Liver (tissue), 9 donors: ENCODE results near the gene SCLY. TPM values are rescaled to one million over a fixed set of nuclear protein-coding genes. Genes with fewer than 3 reads are reported as not detected.

Experiments used
- DNase-seq: peaks from one replicate; pipeline ENCODE4 v3.0.0-alpha.2; 2017; ENCODE audit warnings: low spot score
- H3K27ac ChIP-seq, 2 donors: one replicate each; pipeline ENCODE4 v1.7.0; 2013; ENCODE audit warnings: inconsistent platforms in 2 of 2, low read length in 2 of 2, control low read depth in 1 of 2, low read depth in 1 of 2, mild to moderate bottlenecking in 1 of 2
- H3K27me3 ChIP-seq, 4 donors: one replicate each; pipeline versions ENCODE4 v1.6.1 to v1.7.0; 2013; ENCODE audit warnings: low read length in 3 of 4, inconsistent platforms in 1 of 4, mild to moderate bottlenecking in 1 of 4, moderate library complexity in 1 of 4; ENCODE audit not compliant: control insufficient read depth in 4 of 4, insufficient read depth in 4 of 4
- H3K36me3 ChIP-seq, 4 donors: one replicate each; pipeline versions ENCODE4 v1.6.1 to v1.7.0; 2013; ENCODE audit warnings: low read length in 3 of 4, mild to moderate bottlenecking in 3 of 4, low read depth in 1 of 4, moderate library complexity in 1 of 4; ENCODE audit not compliant: control insufficient read depth in 4 of 4, insufficient read depth in 3 of 4
- H3K4me1 ChIP-seq, 4 donors: one replicate each; pipeline versions ENCODE4 v1.6.1 to v1.7.0; 2013; ENCODE audit warnings: low read length in 3 of 4, mild to moderate bottlenecking in 3 of 4, moderate library complexity in 1 of 4; ENCODE audit not compliant: control insufficient read depth in 4 of 4, insufficient read depth in 4 of 4
- H3K4me3 ChIP-seq, 3 donors: one replicate each; pipeline versions ENCODE4 v1.6.1 to v1.7.0; 2013; ENCODE audit warnings: low read length in 3 of 3, control low read depth in 1 of 3, low read depth in 1 of 3, mild to moderate bottlenecking in 1 of 3
- H3K9ac ChIP-seq, 2 donors: one replicate each; pipeline ENCODE4 v1.7.0; 2013; ENCODE audit warnings: low read length in 2 of 2, mild to moderate bottlenecking in 2 of 2, moderate library complexity in 2 of 2, control low read depth in 1 of 2, low read depth in 1 of 2
- H3K9me3 ChIP-seq, 4 donors: one replicate each; pipeline versions ENCODE4 v1.6.1 to v1.7.0; 2013; ENCODE audit warnings: low read length in 3 of 4; ENCODE audit not compliant: control insufficient read depth in 4 of 4
- EGR1 ChIP-seq, 2 donors: IDR thresholded peaks; 2 replicates each; pipeline ENCODE4 v1.6.1; 2016 to 2018; ENCODE audit warnings: antibody characterized with exemption in 2 of 2, low read depth in 2 of 2
- FOXA1 ChIP-seq: IDR thresholded peaks from 2 replicates; pipeline ENCODE4 v1.6.1; 2016; ENCODE audit warnings: antibody characterized with exemption
- FOXA2 ChIP-seq: IDR thresholded peaks from 2 replicates; pipeline ENCODE4 v1.6.1; 2016; ENCODE audit warnings: antibody characterized with exemption
- GABPA ChIP-seq, 2 donors: IDR thresholded peaks in 1 of 2; conservative IDR thresholded peaks in 1 of 2; 2 replicates each; pipeline ENCODE4 v1.6.1; 2016; ENCODE audit warnings: antibody characterized with exemption in 2 of 2, mild to moderate bottlenecking in 1 of 2, moderate library complexity in 1 of 2
- HNF4G ChIP-seq: IDR thresholded peaks from 2 replicates; pipeline ENCODE4 v1.6.1; 2016; ENCODE audit warnings: antibody characterized with exemption
- NR2F2 ChIP-seq: IDR thresholded peaks from 2 replicates; pipeline ENCODE4 v1.6.1; 2016; ENCODE audit warnings: antibody characterized with exemption
- RAD21 ChIP-seq, 2 donors: IDR thresholded peaks; 2 replicates each; pipeline ENCODE4 v1.6.1; 2016; ENCODE audit warnings: antibody characterized with exemption in 2 of 2, mild to moderate bottlenecking in 2 of 2
- REST ChIP-seq: IDR thresholded peaks from 2 replicates; pipeline ENCODE4 v1.6.1; 2016; ENCODE audit warnings: antibody characterized with exemption, mild to moderate bottlenecking
- RXRA ChIP-seq, 2 donors: IDR thresholded peaks; 2 replicates each; pipeline ENCODE4 v1.6.1; 2017 to 2018; ENCODE audit warnings: antibody characterized with exemption in 2 of 2, mild to moderate bottlenecking in 1 of 2
- SP1 ChIP-seq: IDR thresholded peaks from 2 replicates; pipeline ENCODE4 v1.6.1; 2018; ENCODE audit warnings: antibody characterized with exemption, mild to moderate bottlenecking
- TAF1 ChIP-seq: conservative IDR thresholded peaks from 2 replicates; pipeline ENCODE4 v1.6.1; 2016; ENCODE audit warnings: antibody characterized with exemption, mild to moderate bottlenecking
- WGBS: extraction: QIAGEN DNeasy Blood & Tissue Kit; methylation state at CpG from one replicate; pipeline ENCODE4 v1.1.7; 2013; 5-methylcytosine and 5-hydroxymethylcytosine counted together
- polyA plus RNA-seq, 2 donors: library from polyadenylated mRNA; stranded (reverse) in 1 of 2; unstranded in 1 of 2; fragments of 200-250 nt in 1 of 2; fragments of >200 nt in 1 of 2; fragmentation: Nextera tagmentation in 1 of 2; extraction: Ambion mirVana in 1 of 2; gene quantifications; one replicate each; pipeline versions ENCODE4 v1.2.1 to v1.2.3, GENCODE V29; 2013 to 2015
- total RNA-seq, 2 donors: library from RNA; depleted of rRNA; stranded (reverse); fragments of >200 nt; gene quantifications; one replicate each; pipeline ENCODE4 v1.2.3, GENCODE V29; 2014
- TF ChIP-seq, protein P1 (sequence below): IDR thresholded peaks from 2 replicates; pipeline ENCODE4 v1.6.1; 2016; ENCODE audit warnings: antibody characterized with exemption
- donor health status: healthy.
- donor health status: healthy.
- donor health status: healthy.
- donor health status: healthy.
- donor health status: healthy.

Gene SCLY
- total and polyA plus RNA-seq, 4 donors, result 21.6 to 39.2 (median 25.0) TPM

DNA sequence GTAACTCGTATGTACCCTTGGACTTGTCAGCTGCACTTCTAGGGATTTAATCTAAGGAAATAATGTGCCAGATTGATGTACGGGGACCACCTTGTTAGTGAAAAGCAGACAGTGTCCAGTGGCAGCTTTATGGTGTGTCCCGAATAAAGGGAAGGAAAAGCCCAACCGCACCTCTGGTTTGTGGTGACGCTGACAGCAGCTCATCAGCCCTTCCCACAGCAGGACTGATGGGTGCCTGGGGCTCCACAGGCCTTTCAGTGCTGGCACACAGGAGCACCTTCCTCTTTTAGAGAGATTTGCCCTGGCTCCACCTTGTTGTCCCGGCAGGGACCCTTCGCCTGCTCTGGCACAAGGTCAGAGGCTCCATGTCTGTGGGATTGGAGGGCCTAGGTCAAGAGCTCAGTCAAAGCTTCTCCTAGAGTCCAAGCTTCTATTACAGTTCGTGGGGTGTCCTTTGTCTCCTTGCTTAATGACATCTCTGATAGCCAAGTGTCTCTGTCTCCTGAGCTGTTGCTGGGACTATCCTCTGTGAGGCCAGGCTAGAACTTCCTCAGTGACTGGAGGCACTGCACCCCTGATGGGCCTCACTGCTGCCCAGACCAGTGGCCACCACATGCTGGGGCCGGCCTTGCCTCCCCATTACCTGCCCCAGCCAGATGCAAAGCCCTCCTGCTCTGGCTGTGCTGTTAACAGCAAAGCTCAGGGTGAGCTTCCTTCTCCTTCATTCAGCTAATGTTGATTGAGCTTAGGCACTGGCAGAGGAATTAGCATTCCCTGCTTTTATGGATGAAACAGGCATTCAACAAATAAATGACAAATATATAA is 33.0 kb upstream of the SCLY start:
- Histone ChIP-seq H3K9ac (no peak overlapping the region), H3K4me1 (no peaks in the 10 kb centered on the region), H3K36me3 (peaks cover 4 to 26% (median 15%) of the 10 kb centered on the region in 4 donors), H3K27me3 (no peaks in the 10 kb centered on the region), H3K9me3 (no peaks in the 10 kb centered on the region), H3K27ac (no peak overlapping the region), H3K4me3 (no peak overlapping the region)
- TF ChIP-seq FOXA2, result no peak
- no peak for TF ChIP-seq EGR1 (IDR thresholded peaks at IDR 0.05; ENCODE audit: low read depth in 2 of 2)
- no peak for TF ChIP-seq FOXA1
- TF ChIP-seq, protein P1, sequence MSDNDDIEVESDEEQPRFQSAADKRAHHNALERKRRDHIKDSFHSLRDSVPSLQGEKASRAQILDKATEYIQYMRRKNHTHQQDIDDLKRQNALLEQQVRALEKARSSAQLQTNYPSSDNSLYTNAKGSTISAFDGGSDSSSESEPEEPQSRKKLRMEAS, result no peak
- no peak for TF ChIP-seq SP1
- no peak for TF ChIP-seq RAD21 (IDR thresholded peaks at IDR 0.05)
- no peak for TF ChIP-seq RXRA (IDR thresholded peaks at IDR 0.05)
- WGBS, result 85% methylated on average over 9 of the region's 9 CpGs
- no peak for DNase-seq

DNA sequence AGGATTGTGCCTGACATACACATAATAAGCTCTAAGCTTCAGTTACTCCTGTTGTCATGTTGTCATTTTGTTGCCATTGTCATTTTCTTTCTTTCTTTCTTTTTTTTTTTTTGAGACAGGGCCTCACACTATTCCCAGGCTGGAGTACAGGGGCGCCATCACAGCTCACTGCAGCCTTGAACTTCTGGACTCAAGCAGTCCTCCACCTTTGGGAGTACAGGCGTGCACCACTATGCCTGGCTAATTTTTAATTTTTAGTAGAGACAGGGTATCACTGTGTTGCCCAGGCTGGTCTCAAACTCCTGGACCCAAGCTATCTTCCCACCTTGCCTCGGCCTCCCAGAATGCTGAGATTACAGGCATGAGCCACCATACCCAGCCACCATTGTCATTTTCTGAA is 30.9 kb upstream of the SCLY start:
- Histone ChIP-seq H3K36me3 (peaks cover 4 to 34% (median 18%) of the 10 kb centered on the region in 4 donors), H3K9ac (no peak overlapping the region), H3K4me1 (no peaks in the 10 kb centered on the region), H3K27me3 (no peaks in the 10 kb centered on the region), H3K9me3 (no peaks in the 10 kb centered on the region), H3K27ac (no peak overlapping the region), H3K4me3 (no peak overlapping the region)
- 96% methylated on average over 3 of the region's 3 CpGs for WGBS
- TF ChIP-seq TAF1, result no peak
- no peak for TF ChIP-seq HNF4G
- TF ChIP-seq RAD21 (IDR thresholded peaks at IDR 0.05), result no peak
- no peak for TF ChIP-seq RXRA (IDR thresholded peaks at IDR 0.05)
- TF ChIP-seq GABPA (IDR thresholded peaks at IDR 0.05 in 1 of 2, conservative IDR thresholded peaks at IDR 0.05 in 1 of 2), result no peak
- TF ChIP-seq, protein P1, result no peak
- TF ChIP-seq REST, result no peak
- TF ChIP-seq EGR1 (IDR thresholded peaks at IDR 0.05; ENCODE audit: low read depth in 2 of 2), result no peak
- no peak for DNase-seq

DNA sequence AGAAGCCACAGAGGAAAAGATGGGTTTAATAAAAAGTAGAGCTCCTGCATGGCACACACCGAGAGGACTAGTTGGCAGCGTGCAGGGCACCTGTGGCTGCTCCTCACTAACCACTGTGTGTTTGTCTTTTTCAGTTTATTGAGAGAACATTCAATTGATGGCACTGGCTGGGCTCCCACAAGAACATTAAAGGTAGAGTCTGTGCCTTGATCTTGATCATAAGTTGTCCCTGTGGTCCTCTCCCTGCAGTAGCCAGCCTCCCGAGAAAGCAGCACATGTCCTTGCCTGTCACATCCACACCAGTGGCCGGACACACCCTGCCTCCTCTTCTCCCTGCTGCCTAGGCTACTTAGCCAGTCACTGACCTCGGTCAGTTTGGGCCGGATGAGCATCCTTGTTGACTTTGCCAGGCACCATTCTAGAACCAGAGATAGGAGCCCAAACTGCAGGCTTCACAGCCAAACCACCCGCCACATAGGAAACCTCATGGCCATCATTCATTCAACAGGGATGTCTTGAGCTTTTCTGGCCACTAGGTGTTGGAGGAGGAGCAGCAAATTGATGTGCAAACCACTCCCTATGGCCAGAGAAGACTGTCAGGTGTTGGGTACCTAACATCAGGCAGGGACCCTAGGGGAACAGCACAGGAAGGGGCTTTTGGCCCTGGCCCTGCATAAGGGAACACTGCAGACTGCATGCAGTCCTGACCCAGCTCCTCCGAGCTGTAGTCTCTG is 30.2 kb upstream of the SCLY start:
- H3K36me3 ChIP-seq, result peaks cover 4 to 32% (median 18%) of the 10 kb centered on the region in 4 donors
- no peak overlapping the region for H3K9ac ChIP-seq
- H3K9me3 ChIP-seq, result no peaks in the 10 kb centered on the region
- H3K4me1 ChIP-seq, result no peaks in the 10 kb centered on the region
- no peak for DNase-seq
- no peak overlapping the region for H3K27ac ChIP-seq
- H3K27me3 ChIP-seq, result no peaks in the 10 kb centered on the region
- no peak for TF ChIP-seq NR2F2
- TF ChIP-seq, protein P1, result no peak
- no peak for TF ChIP-seq HNF4G
- no peak overlapping the region for H3K4me3 ChIP-seq
- WGBS, result 97% methylated on average over 8 of the region's 8 CpGs
